Measurements from ENCODE around the gene TRIM28.
A peak's percentile ranks its signal among the peaks of the same experiment; 100 is the strongest.

TRIM28 gene

GRCh38 chr19:58509731-58510083 is 34.2 kb upstream of the TRIM28 start:
- no peak for TF ChIP-seq CTCF (IDR thresholded peaks at IDR 0.05; ENCODE audit: low read depth, low read length)
- H3K4me3 ChIP-seq (replicated peaks in 1 of 2; ENCODE audit: low read depth in 2 of 2, low read length in 2 of 2): no peak overlapping the region

GRCh38 chr19:58510084-58510862 is 33.6 kb upstream of the TRIM28 start:
- TF ChIP-seq CTCF (IDR thresholded peaks at IDR 0.05; ENCODE audit: low read depth, low read length): no peak

More at GRCh38 chr19:58509731-58510083, 34.2 kb upstream of the TRIM28 start:
- no peak for DNase-seq (ENCODE audit: low read depth in 2 of 2)

GRCh38 chr19:58511353-58512208 is 32.3 kb upstream of the TRIM28 start, which contains the start of gene SLC27A5:
Gene SLC27A5 (minus strand): TSS chr19:58511992. CDS start chr19:58511955, 37 bp downstream.
- no peak within 1 kb of the TSS for H3K4me3 ChIP-seq (replicated peaks in 1 of 2; ENCODE audit: low read depth in 2 of 2, low read length in 2 of 2)
- TF ChIP-seq CTCF (IDR thresholded peaks at IDR 0.05; ENCODE audit: low read depth, low read length): no peak
- no peak for DNase-seq (ENCODE audit: low read depth in 2 of 2)

More at GRCh38 chr19:58510084-58510862, 33.6 kb upstream of the TRIM28 start:
- no peak for DNase-seq (ENCODE audit: low read depth in 2 of 2)
- no peak overlapping the region for H3K4me3 ChIP-seq (replicated peaks in 1 of 2; ENCODE audit: low read depth in 2 of 2, low read length in 2 of 2)

- no peak for DNase-seq (ENCODE audit: low read depth in 2 of 2)
- TF ChIP-seq CTCF (IDR thresholded peaks at IDR 0.05; ENCODE audit: low read depth, low read length): no peak
- no peak overlapping the region for H3K4me3 ChIP-seq (replicated peaks in 1 of 2; ENCODE audit: low read depth in 2 of 2, low read length in 2 of 2)
Observed at GRCh38 chr19:58513213-58513693, 30.6 kb upstream of the TRIM28 start.

GRCh38 chr19:58513694-58514563 is 29.9 kb upstream of the TRIM28 start:
- peak; percentile 40 for TF ChIP-seq CTCF (IDR thresholded peaks at IDR 0.05; ENCODE audit: low read depth, low read length)
- H3K4me3 ChIP-seq (replicated peaks in 1 of 2; ENCODE audit: low read depth in 2 of 2, low read length in 2 of 2): peak overlapping the region; percentile 40 to 45
- peak; percentile 85 to 93 for DNase-seq (ENCODE audit: low read depth in 2 of 2)

DNA sequence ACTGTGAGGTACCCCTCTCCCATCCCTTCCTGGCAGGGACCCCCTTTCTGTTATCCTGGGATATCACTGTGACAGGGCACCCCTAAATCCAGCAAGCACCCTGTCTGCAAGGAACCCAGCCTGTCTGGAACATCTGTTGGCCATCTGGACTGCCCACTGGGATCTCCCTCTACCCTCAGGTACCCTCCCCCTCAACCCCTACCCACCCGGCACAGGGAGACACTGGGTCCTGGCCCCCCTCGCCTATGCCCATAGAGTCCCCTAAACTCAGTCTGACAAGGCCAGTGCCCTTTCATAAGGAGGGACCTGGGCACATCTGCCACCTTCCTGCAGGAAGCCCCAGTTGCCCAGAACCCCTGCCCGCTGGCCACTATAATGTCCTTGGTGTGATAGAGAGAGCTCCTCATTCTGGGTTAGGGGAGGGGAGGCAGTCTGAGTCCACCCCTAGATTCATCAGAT is 29.3 kb upstream of the TRIM28 start:
- no peak for TF ChIP-seq CTCF (IDR thresholded peaks at IDR 0.05; ENCODE audit: low read depth, low read length)
- DNase-seq (ENCODE audit: low read depth in 2 of 2): no peak
- H3K4me3 ChIP-seq (replicated peaks in 1 of 2; ENCODE audit: low read depth in 2 of 2, low read length in 2 of 2): peak overlapping the region; percentile 40 to 45
